COLO668 (cell line): ENCODE measurements around the gene KLHL42.

Experiments used
- DNase-seq: peaks from one replicate; lab custom pipeline; 2025; ENCODE audit not compliant: unreplicated experiment; lab: John Stamatoyannopoulos, UW

The KLHL42 gene

GRCh38 chr12:27780612-27781408 lies 777 bp downstream of the KLHL42 start:
- DNase-seq = peak; percentile 66

DNA sequence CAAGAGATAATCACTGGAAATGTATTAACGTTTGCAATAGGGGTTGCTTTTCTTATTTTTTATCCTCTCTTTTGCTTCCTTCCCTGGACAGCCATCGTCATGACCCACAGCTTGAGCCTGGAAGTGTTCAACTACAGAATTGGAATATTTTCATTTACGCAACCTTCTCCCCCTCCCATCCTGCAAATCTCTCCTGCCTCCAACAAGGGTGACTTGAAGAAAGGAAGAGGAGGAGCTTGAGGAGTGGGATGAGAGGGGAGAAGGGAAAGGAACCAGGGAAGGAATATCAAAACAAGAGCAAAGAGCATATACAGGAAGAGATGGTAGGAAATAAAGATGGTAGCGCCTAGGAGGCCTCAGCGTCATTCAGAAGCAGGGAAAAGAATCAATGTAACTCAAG lies 1.6 kb downstream of the KLHL42 start:
- DNase-seq = no peak

- no peak for DNase-seq
Measured at GRCh38 chr12:27782481-27782880, 2.4 kb downstream of the KLHL42 start.

DNA sequence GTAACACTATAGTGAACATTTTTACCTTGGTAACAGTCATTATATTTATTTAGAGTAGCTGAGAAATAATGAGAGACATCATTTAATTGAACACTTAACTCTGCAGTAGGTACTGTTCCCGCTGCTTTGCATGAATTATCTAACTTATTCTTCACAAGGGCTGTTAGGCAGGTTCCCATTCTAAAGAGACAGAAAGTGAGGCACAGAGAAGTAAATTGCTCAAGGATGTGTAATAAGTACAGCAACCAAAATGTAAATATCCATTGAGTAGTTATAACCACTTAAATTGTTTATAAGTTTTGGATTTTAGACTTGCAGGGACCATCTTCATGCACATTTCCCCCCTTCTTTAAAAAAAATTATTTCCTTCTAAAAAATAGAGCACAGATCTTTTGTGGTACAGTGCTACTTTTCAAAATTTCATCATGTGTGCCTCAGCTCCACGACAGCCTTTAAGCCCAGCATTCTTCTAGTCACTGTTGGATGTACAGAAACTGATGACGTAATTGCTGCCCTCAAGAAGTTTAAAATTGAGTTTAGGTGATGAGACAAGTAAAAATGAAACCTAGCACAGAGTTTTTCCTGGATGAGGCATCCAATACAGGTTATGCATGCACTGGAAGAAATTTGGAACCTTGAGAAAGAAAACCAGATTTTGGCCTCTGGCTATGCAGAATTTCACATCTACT lies 6.0 kb downstream of the KLHL42 start:
- no peak for DNase-seq

DNA sequence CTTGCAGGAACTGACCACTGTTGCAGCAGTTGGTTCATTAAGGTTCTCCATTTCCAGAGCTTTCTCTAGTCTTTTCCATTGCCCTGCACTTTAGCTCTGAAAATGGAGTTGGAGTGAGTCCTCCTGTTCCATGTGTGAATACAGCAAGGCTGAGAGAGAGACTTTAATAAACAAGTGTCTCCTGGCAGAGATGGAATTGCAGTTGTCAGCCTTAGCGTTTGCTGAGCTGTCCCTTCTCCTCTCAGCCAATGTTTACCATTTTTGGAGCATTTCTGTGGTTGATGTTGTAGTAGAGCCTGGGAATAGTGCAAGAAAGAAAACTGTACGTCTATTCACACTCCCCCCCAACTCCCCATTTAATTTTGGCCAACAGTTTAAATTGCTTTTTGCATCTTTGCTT lies 7.5 kb downstream of the KLHL42 start:
- DNase-seq = no peak

DNA sequence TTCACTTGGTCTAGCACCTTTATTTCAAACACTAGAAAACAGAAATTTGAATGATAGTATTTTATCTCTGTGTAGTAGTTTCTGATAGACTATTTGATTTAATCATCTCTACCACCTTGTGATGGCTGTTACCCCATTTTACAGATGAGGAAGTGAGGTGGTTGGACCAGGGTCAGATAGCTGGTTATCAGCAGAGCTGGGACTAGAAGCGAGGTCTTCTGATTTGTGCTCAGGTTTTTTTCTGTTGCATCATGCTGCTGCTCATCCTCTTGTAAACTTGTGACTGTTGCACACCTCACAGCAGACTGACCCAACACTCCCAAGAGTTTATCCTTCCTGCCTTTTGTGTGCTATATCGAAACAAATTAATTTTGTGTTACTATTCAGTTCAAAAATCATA lies 10.1 kb downstream of the KLHL42 start:
- no peak for DNase-seq

DNA sequence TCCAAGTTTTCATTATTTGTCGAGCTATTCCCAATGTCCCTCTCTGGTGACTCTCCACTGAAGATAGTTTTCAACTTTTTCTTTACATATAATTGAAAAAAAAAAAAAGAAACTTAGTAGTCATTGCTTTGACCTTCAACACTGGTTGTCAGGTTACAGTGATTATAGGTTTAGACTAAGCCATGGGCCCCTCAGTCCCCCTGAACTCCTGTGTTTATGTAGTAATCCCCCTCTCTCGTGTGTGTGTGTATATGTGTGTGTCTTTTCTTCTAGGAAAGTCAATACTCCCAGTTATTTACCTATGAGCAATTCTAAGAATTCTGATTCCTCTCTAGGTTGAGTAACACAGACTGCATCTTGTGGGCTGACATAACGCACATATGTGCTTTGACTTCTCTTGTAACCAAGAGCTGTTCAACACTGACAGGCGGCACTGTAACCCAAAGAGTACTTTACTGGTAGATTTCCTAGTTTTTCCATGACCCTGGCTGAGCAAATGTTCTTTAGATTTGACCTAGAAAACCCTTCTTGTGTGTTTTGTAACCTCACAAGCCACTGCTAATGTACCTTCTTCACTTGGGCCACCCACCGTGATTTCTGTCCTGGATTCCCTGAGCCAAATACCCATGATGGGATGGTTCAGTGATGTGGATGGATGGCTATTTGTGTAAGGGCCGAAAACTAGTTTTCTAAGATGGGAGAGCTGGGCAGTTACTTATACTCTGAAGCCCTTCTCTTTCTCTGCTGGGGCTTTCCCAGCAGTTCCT lies 15.0 kb downstream of the KLHL42 start:
- no peak for DNase-seq

GRCh38 chr12:27796128-27796527 lies 16.1 kb downstream of the KLHL42 start:
- DNase-seq = no peak

DNA sequence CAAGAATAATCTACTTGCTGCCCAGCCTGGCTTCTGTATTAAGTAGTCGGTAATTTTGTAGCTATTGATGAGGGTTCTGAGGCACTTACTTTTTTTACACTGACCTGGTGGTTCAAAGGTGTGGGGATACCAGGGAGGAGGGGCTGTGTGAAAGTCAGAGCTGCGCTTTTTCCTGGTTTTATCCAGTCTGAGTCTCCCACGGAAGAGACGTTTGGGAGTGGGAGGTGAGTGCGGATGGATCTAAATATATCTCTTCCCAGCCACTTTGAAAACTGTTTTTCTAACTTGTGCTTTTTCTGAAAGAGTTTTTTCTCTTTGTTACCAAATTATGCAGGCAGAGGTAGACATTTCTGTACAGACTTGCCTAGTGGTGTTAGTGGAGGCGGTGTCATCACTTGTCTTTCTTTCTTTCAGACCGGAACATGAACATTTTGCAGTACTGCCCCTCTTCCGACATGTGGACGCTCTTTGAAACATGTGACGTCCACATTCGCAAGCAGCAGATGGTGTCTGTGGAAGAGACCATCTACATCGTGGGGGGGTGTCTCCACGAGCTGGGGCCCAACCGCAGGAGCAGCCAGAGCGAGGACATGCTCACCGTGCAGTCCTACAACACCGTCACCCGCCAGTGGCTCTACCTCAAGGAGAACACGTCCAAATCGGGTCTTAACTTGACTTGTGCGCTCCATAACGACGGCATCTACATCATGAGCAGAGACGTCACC lies 17.4 kb downstream of the KLHL42 start:
- no peak for DNase-seq

- no peak for DNase-seq
Measured at GRCh38 chr12:27800819-27801218, 20.8 kb downstream of the KLHL42 start.

DNA sequence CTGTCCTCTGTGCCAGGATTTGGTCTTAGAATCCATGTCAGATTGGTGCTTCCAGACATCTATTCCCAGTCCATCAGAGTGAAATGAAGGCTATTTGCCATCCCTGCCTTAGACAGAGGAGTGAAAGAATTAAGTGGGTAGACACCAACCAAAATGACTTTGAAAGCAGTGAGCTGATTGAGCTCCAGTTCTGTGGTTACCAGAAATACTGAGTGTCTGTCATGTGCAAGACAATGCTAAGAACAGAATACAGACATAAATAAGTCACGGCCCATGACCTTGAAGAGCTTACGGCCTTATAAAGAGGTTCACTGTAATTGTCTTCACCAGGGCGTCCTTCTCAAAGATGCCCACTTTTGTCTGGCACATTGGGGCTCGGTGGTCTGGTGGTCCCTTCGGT lies 21.6 kb downstream of the KLHL42 start:
- no peak for DNase-seq

- no peak for DNase-seq
Measured at GRCh38 chr12:27802511-27802910, 22.5 kb downstream of the KLHL42 start.

DNA sequence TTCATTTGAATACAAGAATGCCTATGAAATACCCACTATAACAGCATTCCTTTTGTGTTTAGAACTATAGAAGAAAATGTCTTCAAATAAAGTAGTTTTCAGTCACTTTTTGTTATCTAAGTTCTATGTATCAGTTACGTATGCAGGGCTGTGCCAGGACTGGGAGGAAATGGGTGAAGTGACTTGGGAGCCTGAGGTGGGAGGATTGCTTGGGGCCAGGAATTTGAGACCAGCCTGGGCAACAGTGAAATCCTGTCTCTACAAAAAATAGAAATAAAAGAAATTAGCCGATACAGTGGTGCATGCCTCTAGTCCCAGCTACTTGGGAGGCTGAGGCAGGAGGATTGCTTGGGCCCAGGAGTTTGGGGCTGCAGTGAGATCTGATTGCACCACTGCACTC lies 22.9 kb downstream of the KLHL42 start:
- no peak for DNase-seq

GRCh38 chr12:27805238-27805637 lies 25.2 kb downstream of the KLHL42 start:
- DNase-seq = no peak

GRCh38 chr12:27806259-27806658 lies 26.2 kb downstream of the KLHL42 start:
- DNase-seq = no peak

DNA sequence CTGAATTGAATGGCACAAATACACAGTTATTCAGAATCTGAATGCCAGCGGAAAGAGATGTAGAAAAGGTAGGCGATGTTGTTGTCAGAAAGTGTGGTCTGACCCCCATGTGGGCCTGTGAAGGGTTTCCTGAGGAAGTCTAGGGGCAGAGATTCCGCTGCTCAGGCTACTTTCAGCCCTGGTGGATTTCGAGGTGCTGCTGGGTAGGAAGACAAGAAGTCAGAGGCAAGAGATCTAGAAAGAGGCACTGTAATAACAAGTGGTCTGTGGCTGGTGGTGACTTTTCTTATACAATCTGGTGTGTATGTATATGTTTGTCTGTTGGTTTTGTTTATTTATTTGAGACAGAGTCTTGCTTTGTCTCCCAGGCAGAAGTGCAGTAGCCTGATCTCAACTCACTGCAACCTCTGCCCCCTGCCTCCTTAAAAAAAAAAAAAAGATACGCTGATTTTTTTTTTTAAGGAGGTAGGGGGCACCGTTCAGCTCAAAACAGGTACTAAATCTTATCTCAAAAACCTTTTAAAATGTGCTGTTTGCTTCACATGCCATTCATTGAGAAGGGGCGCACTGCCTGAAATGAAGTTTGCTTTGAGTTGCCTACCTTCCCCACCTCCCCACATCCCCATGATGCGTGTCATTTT lies 27.1 kb downstream of the KLHL42 start:
- DNase-seq = no peak

DNA sequence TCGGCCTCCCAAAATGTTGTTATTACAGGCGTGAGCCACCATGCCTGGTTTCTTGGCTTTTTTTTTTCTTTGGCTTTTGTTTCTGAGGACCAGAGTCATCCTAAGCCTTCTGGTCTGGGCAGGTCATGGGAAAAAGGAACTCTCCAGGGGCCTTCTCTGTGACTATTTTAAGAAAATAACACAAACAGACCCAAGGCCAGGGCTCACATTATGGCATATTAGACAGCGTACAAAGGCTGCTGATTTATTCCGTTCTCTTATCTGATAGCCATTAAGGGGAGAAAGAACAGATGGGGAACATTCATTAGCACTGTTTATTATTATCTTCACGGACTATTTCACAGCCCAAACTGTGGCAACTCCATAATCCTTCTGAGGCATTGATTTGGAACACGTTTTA lies 28.8 kb downstream of the KLHL42 start:
- DNase-seq = no peak

DNA sequence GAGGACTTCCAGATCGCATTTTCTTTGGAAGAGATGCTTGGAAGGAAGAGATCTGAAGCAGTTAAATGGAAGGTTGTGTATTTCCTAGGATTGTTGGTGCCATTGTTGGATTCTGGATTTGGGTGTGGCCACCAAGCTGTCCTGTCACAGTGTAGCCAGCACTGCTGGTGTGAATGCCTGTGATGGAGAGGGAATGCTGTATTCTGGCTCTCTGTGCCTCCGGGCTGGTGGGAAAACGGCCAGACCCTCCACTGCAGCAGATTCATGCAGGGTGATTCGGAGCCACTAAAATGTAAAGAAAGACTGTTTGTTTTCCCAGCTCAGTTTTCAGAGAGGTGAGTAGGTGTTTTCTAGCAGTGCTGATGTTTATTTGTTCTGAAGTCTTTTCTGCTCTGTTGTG lies 30.7 kb downstream of the KLHL42 start:
- DNase-seq = no peak

DNA sequence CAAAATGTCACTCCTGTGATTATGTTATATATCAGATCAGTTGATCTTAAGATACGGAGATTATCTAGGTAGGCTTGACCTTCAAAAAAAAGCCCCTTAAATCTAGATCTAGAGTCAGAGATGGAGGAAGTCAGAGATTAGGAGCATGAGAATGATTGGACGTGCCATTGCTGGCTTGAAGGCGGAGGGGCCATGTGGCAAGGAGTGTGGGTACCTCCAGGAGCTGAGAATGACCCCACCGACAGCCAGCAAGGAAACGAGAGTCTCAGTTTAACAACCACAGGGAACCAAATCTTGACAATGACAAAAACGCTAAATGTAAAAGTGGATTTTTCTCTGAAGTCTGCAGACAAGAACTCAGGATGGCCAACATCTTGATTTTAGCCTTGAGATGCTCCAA lies 32.5 kb downstream of the KLHL42 start:
- DNase-seq = no peak

- no peak for DNase-seq
Measured at GRCh38 chr12:27814411-27814810, 34.4 kb downstream of the KLHL42 start.
